Measurements from ENCODE around the gene AMACR. TPM values are rescaled to one million over a fixed set of nuclear protein-coding genes. Genes with fewer than 3 reads are reported as not detected.

The AMACR gene
- total and polyA plus RNA-seq, 2 of the 8 experiments (the other 6 are each of a cell fraction or from before 2014, with no cell fraction given): 9.1 to 12.6 TPM

DNA sequence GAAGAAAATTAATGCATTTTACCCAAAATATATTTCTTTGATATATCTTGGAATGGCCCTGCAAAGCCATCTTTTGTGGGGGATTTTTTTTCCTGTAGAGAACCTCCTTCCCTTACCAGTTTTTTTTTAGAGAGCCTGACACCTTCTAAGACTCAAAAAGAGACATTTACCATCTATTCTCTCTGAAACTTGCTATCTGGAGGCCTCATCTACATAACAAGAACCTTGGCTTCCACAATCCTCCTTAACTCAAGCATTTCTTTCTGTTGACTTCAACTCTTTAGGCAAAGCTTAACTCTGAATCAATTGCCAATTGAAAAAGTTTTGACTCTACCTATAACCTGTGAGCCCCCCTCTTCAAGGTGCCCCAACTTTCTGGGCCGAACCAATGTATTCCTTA is 29.5 kb downstream of the AMACR start:
- Histone ChIP-seq H3K4me3 (ENCODE audit: extremely low read depth in 1 of 4, insufficient read depth in 2 of 4, low read depth in 3 of 4, low read length in 4 of 4) (peak overlapping the region in 1 of 4 experiments; percentile 31; a peak in 1 of 8 replicates), H3K4me1 (replicated peaks in 1 of 4; ENCODE audit: control insufficient read depth in 3 of 4, insufficient read depth in 4 of 4, low read length in 3 of 4) (peaks cover 0 to 18% (median 6%) of the 10 kb centered on the region in 4 experiments; a peak in 2 of 7 replicates), H4K91ac (replicated peaks; ENCODE audit: insufficient read length, low read length) (no peak overlapping the region), H3K18ac (ENCODE audit: extremely low read depth, low read length) (no peak overlapping the region), H3K27ac (ENCODE audit: low read depth, low read length) (no peak overlapping the region), H4K8ac (ENCODE audit: extremely low read depth, insufficient read depth, low read length) (no peak overlapping the region), H3K14ac (ENCODE audit: insufficient read length) (no peak overlapping the region), H4K20me1 (replicated peaks in 1 of 2; ENCODE audit: control insufficient read depth in 1 of 2, insufficient read depth in 2 of 2, low read length in 2 of 2) (no peaks in the 10 kb centered on the region), H3K27me3 (replicated peaks in 1 of 4; ENCODE audit: control insufficient read depth in 3 of 4, extremely low read depth in 1 of 4, insufficient read depth in 3 of 4, low read length in 3 of 4) (no peaks in the 10 kb centered on the region), H2AFZ (ENCODE audit: low read length) (no peak overlapping the region), H2BK12ac (ENCODE audit: low read depth, low read length) (no peak overlapping the region), H3K23ac (ENCODE audit: insufficient read length) (no peak overlapping the region), H3K4ac (replicated peaks; ENCODE audit: insufficient read length, low read depth, low read length) (no peak overlapping the region), H4K5ac (ENCODE audit: insufficient read length, low read depth, low read length) (peak overlapping the region; percentile 15), H2BK20ac (ENCODE audit: low read length) (peak overlapping the region; percentile 82; the same call in 1 of the 2 replicates), H2BK120ac (replicated peaks; ENCODE audit: low read depth, low read length) (no peak overlapping the region), H2BK15ac (ENCODE audit: low read length) (no peak overlapping the region), H3K36me3 (ENCODE audit: control insufficient read depth in 2 of 4, insufficient read depth in 4 of 4, low read length in 3 of 4) (no peaks in the 10 kb centered on the region), H3K56ac (replicated peaks; ENCODE audit: insufficient read length, low read depth, low read length) (no peak overlapping the region), H3K9ac (replicated peaks in 1 of 4; ENCODE audit: extremely low read depth in 1 of 4, low read depth in 3 of 4, low read length in 3 of 4) (no peak overlapping the region), H3K9me3 (ENCODE audit: insufficient read depth in 2 of 2, low read depth in 1 of 2, low read length in 1 of 2) (no peaks in the 10 kb centered on the region), H3K4me2 (ENCODE audit: insufficient read depth in 1 of 2, low read depth in 2 of 2, low read length in 2 of 2) (peak overlapping the region; percentile 19 to 51; a peak in 2 of 4 replicates), H3K79me1 (ENCODE audit: low read depth, low read length) (no peaks in the 10 kb centered on the region), H3K23me2 (ENCODE audit: low read depth, low read length) (no peaks in the 10 kb centered on the region), H2BK5ac (ENCODE audit: low read depth, low read length) (peak overlapping the region; percentile 29; the same call in 1 of the 2 replicates), H2AK5ac (ENCODE audit: low read depth, low read length) (no peak overlapping the region), H3K79me2 (ENCODE audit: control insufficient read depth in 1 of 2, insufficient read depth in 2 of 2, low read length in 2 of 2) (no peaks in the 10 kb centered on the region)
- ChIA-PET POLR2A (ENCODE audit: partially characterized antibody) (interaction anchor here (1.0 to 2.3 kb wide), 3 partner anchors 8 to 18 kb away, joined by 3 to 6 read pairs (median 3); no protein-coding TSS in a partner anchor), CTCF (ENCODE audit: partially characterized antibody) (interaction anchor here (1.1 to 2.7 kb wide), 6 partner anchors 8 to 47 kb away, joined by 3 to 12 read pairs (median 4); partner anchors contain the start of gene RXFP3)
- WGBS, 2 experiments (ENCODE audit: extremely low coverage in 1 of 2, insufficient coverage in 1 of 2, insufficient read length in 1 of 2, insufficient replicate concordance in 2 of 2, low coverage in 1 of 2, low lambda C conversion rate in 2 of 2, missing lambda C conversion rate in 1 of 2): 80% methylated on average over 1 of the region's 1 CpG; no CpG with 5 or more reads in 1 of the 2 experiments
- FAIRE-seq (no peak), DNase-seq (ENCODE audit: low read depth in 1 of 2, low spot score in 2 of 2) (no peak)

All from H1 (cell line).